Epithelial cell of umbilical artery (primary cell): ENCODE results near the gene LINGO1. TPM values are rescaled to one million over a fixed set of nuclear protein-coding genes. Genes with fewer than 3 reads are reported as not detected.

Source experiments
- total RNA-seq: library from RNA; depleted of rRNA; stranded (reverse); fragments of >200 nt; gene quantifications from 2 replicates; pipeline ENCODE4 v1.2.3, GENCODE V29; 2014

LINGO1 gene, protein sequence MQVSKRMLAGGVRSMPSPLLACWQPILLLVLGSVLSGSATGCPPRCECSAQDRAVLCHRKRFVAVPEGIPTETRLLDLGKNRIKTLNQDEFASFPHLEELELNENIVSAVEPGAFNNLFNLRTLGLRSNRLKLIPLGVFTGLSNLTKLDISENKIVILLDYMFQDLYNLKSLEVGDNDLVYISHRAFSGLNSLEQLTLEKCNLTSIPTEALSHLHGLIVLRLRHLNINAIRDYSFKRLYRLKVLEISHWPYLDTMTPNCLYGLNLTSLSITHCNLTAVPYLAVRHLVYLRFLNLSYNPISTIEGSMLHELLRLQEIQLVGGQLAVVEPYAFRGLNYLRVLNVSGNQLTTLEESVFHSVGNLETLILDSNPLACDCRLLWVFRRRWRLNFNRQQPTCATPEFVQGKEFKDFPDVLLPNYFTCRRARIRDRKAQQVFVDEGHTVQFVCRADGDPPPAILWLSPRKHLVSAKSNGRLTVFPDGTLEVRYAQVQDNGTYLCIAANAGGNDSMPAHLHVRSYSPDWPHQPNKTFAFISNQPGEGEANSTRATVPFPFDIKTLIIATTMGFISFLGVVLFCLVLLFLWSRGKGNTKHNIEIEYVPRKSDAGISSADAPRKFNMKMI
- not detected in 2 replicates for total RNA-seq

GRCh38 chr15:77632534-77633133, at the start of gene LINGO1:
Gene LINGO1 (minus strand): TSS chr15:77632912. CDS start chr15:77632315, 597 bp downstream.

Other genes starting within 250 kb of the LINGO1 start
- gene PEAK1, start 212.8 kb downstream of the LINGO1 start, total RNA-seq, result 55.8 and 73.1 TPM in 2 replicates
- gene HMG20A, start 212.0 kb downstream of the LINGO1 start, total RNA-seq, result 33.4 and 34.4 TPM in 2 replicates